Fibroblast of peridontal ligament (primary cell): Measurements from ENCODE around the gene PHF20.
"Not testable (repeated sequence)": the region's sequence is repeated elsewhere in the genome, so short reads cannot be mapped to it uniquely, and the experiment has no call there.

ENCODE experiments used
- DNase-seq: peaks from one replicate; pipeline ENCODE4 v3.0.0-alpha.2; 2010; ENCODE audit errors: extremely low read depth

PHF20 gene

DNA sequence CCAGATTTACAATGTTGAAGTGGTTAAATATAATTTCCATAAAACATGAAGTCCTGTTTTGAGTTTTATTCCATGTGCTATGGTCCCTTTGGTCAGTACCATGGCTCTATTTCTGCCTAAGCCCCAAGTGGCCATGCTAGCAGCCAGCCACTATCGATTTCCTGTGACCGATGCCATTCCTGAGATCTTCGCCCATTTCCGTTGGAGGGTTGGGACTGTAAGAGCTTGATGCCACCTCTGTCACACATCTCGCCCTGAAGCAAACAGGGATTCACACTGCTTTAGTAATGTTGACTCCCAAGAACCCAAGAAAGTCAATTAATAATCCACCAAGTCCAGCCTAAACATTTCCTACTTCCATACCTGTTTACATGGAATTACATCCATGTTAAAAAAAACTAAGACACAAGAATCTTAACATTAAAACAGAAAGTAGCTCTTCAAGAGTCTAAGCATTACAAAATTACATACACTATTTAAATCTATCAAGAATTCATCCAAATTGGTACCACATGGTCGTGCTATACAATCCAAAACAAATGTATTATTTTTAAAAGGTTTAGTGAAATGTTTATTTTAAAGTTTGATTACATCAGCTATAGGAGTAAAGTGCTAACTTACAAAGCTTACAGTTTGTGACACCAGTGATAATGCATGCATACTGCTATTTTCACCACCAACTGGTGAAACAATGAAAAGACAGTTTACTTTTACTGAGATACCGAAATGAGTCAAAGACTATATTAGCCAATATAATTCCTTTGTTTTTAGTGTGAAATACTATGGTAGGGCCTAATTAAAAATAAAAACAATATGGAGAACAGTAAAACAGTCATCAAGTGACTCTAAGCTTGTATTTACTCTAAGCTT, 32.3 kb upstream of the PHF20 start:
- peak; percentile 63 for DNase-seq

DNA sequence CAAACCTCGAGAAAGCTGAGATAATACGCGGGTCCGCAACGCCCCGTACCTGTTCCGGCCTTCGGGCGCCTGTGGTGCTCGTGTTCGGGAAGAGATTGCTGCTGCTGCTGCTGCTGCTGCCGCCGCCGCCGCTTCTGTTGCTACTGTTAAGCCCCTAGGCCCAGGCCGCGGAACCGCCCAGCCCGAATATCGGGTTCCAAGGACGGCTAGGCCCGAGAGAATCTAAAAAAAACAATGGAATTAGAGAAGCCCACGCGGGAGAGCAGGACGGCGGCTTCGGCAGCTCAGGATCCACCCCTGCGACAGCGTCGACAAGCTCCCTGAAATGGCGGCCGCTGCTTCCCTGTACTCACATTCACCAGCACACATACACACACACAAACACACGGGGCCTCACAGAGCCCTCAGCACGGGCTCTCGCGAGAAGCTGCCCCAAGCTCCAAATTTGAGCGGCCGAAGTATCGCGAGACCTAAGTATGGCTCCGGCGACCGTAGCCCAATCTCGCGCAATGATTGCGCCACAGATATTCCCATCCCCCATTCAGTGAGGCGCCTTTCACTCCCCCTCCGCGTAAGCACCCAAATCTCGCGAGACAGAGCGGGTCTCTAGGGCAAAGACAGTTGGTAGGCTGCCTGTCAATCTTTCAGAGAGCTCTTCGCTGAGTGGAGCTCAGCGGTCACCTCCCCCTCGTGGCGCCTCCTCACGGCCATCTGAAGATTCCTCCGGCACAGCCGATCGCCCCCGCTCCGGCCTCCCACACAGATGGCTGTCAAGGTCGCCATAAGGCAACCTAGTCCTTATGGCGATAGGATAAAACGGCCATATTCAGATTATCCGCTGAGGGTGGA, 29.7 kb upstream of the PHF20 start, which contains the start of gene RBM39:
Gene RBM39 (minus strand): TSS at position 369 of the 849 bp plus-strand sequence. CDS start 1,386 bp downstream, outside the sequence.
- peak; percentile 100 for DNase-seq

DNA sequence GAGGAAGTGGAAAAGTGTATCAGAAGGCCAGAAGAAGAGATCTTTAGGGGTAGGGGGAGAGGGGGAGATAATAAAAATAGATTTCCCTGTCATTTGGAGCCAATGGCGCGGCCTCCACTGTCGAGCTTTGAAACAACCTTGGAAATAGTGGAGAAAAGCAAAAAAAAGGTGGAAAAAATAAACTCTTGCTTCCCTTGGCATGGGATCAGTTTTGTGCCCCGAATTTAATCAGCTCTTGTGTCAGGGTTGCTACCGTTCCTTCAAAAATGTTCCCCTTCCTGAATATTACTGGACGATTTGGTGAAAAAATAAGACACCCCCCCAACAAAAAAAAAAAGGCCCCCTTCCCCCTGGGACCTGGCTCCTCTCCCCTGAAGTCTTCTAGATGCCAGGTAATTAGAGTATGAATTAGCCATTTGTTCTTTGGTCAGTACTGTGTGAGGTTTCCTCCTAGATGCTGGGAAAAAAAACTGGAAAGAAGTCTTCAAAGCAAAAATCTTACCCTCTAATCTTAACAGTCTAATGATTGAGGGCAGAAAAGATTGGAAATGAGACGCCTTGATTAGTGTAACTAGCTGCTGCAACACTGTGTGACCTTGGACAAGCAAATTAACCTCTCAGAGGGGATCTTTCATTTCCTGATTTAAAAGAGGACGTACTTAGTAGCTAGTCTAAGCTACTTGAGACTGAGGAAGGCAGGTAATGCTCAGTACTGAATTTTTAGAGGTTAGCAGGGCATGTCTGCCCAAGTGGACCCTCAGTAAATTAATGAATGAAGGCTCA, 28.9 kb upstream of the PHF20 start:
- DNase-seq, result no peak

- DNase-seq, result no peak
Observed at GRCh38 chr20:35743693-35744491, 27.9 kb upstream of the PHF20 start.

GRCh38 chr20:35744492-35744841, 27.3 kb upstream of the PHF20 start:
- DNase-seq, result not testable (repeated sequence)

GRCh38 chr20:35750611-35751010, 21.2 kb upstream of the PHF20 start:
- no peak for DNase-seq

GRCh38 chr20:35756404-35756803, 15.4 kb upstream of the PHF20 start:
- no peak for DNase-seq

- no peak for DNase-seq
Observed at GRCh38 chr20:35757098-35757705, 14.6 kb upstream of the PHF20 start.

- DNase-seq, result not testable (repeated sequence)
Observed at GRCh38 chr20:35761548-35761947, 10.3 kb upstream of the PHF20 start.

- DNase-seq, result no peak
Observed at GRCh38 chr20:35762461-35762860, 9.4 kb upstream of the PHF20 start.

GRCh38 chr20:35764936-35765335, 6.9 kb upstream of the PHF20 start:
- not testable (repeated sequence) for DNase-seq

- no peak for DNase-seq
Observed at GRCh38 chr20:35766843-35767242, 5.0 kb upstream of the PHF20 start.

GRCh38 chr20:35767683-35768481, 3.9 kb upstream of the PHF20 start:
- DNase-seq, result peak; percentile 45

DNA sequence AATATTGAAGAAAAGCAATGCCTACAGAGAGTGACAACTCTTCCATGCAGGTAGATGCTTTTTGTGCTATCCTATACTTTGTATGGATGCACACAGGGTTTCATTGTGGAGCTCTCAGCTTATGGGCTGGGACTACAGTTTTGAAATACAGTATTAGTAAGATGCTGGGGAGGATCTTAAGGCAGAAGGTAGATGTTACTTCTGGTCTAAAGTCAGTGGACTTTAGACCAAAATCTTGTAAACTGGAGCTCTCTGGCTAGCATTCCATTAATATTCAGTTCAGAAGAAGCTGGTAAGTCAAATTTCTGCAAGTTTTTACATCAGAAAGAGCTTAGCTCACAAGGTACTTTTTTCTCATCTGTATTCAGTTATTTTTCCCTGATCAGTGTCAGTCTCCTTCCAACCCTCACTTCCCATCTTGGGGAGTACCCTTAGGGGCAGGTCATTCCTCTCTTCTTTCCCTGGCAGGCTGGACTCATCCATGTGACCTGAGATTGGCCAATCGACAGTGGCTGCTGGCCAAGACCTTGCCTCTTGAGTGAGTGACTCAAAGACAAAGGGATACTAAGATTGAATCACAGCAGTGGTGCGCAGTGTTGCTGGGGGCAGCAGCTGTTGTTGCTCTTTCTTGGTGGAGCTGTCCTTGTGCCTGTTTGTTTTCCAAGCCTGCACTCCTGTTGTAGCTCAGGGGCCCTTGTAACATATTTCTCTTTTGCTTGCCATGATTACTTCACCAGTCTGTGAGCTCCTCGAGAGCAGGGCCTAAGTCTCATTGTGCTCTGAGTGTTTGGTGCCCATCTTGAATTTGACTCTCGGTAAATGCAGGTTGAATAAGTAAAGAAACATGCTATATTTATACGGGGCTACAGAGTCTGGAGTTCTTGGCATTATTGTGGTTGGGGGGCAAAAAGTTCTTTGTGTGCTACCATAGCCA, 2.8 kb upstream of the PHF20 start:
- DNase-seq, result peak; percentile 99

DNA sequence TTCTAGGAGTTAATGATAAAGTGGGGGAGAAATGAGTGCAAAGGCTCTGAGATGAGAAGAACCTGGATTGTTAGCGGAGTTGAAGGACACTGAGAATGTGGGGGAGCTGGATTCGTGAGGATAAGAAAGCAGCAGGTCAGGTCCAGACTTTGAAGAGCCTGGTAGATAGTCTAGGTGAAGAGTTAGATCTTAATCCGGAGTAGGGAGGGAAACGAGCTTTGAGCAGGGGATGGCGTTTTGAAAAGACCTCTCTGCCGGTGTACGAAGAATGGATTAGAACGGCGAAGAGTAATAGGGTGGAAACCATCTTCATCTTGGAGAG, 487 bp upstream of the PHF20 start:
- DNase-seq, result no peak

DNA sequence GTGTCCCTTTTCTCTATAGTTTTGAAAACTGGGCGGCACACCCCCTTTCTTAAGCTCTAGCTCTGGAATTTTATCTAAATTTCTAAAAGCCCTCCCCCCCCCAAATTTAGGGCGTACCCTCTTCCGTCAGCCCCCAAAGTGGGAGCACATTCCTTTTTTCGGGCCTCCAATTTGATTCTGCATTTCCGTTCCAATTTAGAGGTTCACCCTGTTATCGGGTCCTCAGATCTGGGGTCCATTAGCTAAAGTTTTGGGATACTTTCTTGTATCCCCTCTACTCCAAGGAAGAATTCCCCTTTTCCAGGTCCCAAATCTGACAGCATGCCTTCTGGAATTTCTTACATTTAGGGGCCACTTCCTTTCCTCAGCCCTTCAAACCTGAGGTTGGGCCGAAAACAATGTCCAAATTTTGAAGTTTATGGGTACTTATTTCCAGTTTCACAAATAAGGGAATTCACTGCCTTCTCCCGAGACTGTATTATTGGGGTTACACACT, 796 bp downstream of the PHF20 start:
- DNase-seq, result peak; percentile 23

- DNase-seq, result peak; percentile 21
Observed at GRCh38 chr20:35773154-35773751, 1.4 kb downstream of the PHF20 start.

DNA sequence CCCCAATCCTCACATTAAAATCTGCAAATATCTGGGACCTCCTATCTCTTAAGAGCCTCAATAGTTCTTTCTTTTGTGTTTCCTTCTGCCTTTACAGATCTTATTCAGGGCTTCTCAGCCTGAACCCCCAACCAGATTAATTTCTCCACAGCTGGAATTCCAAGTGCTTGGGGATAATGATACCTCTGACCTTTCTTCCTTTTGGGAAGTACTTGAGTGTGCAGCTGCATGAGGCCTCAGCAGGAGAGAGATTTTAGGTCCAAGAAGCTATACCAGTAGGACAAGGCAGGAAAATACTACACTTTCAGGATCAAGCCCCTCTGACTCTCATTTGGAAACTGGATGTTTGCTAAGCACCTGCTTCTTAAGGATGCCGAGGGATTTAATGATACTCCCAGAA, 2.6 kb downstream of the PHF20 start:
- DNase-seq, result no peak
